Muscle of leg (tissue), 11 donors: ENCODE results near the gene FRMD4A. TPM values are rescaled to one million over a fixed set of nuclear protein-coding genes. Genes with fewer than 3 reads are reported as not detected.
"Not testable (repeated sequence)": the region's sequence is repeated elsewhere in the genome, so short reads cannot be mapped to it uniquely, and the experiment has no call there.

Experiments
- DNase-seq: peaks from one replicate; pipeline ENCODE4 v3.0.0; 2013
- H3K27ac ChIP-seq: one replicate; pipeline ENCODE4 v1.5.1; 2013; ENCODE audit warnings: mild to moderate bottlenecking, low read length, control low read depth
- H3K27me3 ChIP-seq: one replicate; pipeline ENCODE4 v1.6.1; 2013; ENCODE audit warnings: low read length; ENCODE audit not compliant: control insufficient read depth, insufficient read depth
- H3K36me3 ChIP-seq: one replicate; pipeline ENCODE4 v1.6.1; 2013; ENCODE audit warnings: low read length; ENCODE audit not compliant: control insufficient read depth, insufficient read depth
- H3K4me1 ChIP-seq: one replicate; pipeline ENCODE4 v1.6.1; 2013; ENCODE audit warnings: low read length; ENCODE audit not compliant: control insufficient read depth, insufficient read depth
- H3K4me3 ChIP-seq: one replicate; pipeline ENCODE4 v1.5.1; 2013; ENCODE audit warnings: low read length, control low read depth
- H3K9me3 ChIP-seq: replicated peaks from 2 replicates; pipeline ENCODE4 v1.6.1; 2013; ENCODE audit warnings: low read depth, low read length; ENCODE audit not compliant: control insufficient read depth
- WGBS: methylation state at CpG from one replicate; pipeline ENCODE4 v1.1.5; 2013; ENCODE audit warnings: missing lambda C conversion rate; ENCODE audit not compliant: insufficient coverage; 5-methylcytosine and 5-hydroxymethylcytosine counted together
- polyA plus RNA-seq, 8 donors: library from polyadenylated mRNA; unstranded; fragments of 120-200 nt; gene quantifications; one replicate each; pipeline versions ENCODE4 v1.2.1 to v1.2.3, GENCODE V29; 2013; ENCODE audit warnings: inconsistent platforms in 1 of 8, low replicate concordance in 1 of 8; ENCODE audit not compliant: insufficient read length in 8 of 8, insufficient read depth in 1 of 8
- total RNA-seq: library from RNA; stranded (reverse); fragments of 120-200 nt; gene quantifications from one replicate; pipeline ENCODE4 v1.2.4, GENCODE V29; 2013

The FRMD4A gene
- total and polyA plus RNA-seq, 9 donors = 29.1 to 53.1 (median 42.0) TPM

DNA sequence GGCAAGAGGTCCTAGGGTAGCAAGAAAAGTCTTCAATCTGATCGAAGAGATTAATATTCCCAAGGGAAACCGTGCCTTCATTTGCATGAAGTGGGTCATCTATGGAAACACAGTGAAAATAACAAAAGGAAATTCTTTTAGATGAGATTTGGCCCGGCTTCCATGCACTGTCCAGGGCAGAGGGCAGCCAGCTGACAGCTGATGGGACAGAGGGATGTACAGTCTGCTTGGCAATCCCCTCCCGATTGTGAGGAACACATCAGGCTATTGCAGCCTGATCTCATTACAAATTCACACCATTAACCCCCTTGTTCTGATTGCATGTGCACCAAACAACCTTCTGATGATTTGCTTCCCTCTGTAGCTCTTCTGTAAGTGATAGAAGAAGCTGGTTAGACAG lies 105.3 kb downstream of the FRMD4A start:
- H3K4me3 ChIP-seq = no peak overlapping the region
- H3K27me3 ChIP-seq = no peaks in the 10 kb centered on the region
- H3K4me1 ChIP-seq = peaks cover 5% of the 10 kb centered on the region
- peak; percentile 56 for DNase-seq
- H3K27ac ChIP-seq = no peak overlapping the region
- no peaks in the 10 kb centered on the region for H3K9me3 ChIP-seq
- 60% methylated on average over 2 of the region's 4 CpGs for WGBS
- H3K36me3 ChIP-seq = no peaks in the 10 kb centered on the region

GRCh38 chr10:14220026-14220425 lies 110.7 kb downstream of the FRMD4A start:
- no peak for DNase-seq
- H3K4me3 ChIP-seq = no peak overlapping the region
- peaks cover 7% of the 10 kb centered on the region for H3K27me3 ChIP-seq
- H3K9me3 ChIP-seq = no peaks in the 10 kb centered on the region
- H3K36me3 ChIP-seq = no peaks in the 10 kb centered on the region
- no peak overlapping the region for H3K27ac ChIP-seq
- peaks cover 3% of the 10 kb centered on the region for H3K4me1 ChIP-seq
- WGBS = 84% methylated on average over 6 of the region's 7 CpGs

- WGBS = 84% methylated on average over 4 of the region's 5 CpGs
- no peaks in the 10 kb centered on the region for H3K9me3 ChIP-seq
Observed at GRCh38 chr10:14219411-14219810, 111.3 kb downstream of the FRMD4A start.

GRCh38 chr10:14215641-14216040 lies 115.1 kb downstream of the FRMD4A start:
- H3K36me3 ChIP-seq = no peaks in the 10 kb centered on the region
- peaks cover 4% of the 10 kb centered on the region for H3K4me1 ChIP-seq
- no peak overlapping the region for H3K4me3 ChIP-seq
- no peak overlapping the region for H3K27ac ChIP-seq
- peaks cover 7% of the 10 kb centered on the region for H3K27me3 ChIP-seq
- WGBS = 42% methylated on average over 2 of the region's 7 CpGs
- peak; percentile 27 for DNase-seq
- H3K9me3 ChIP-seq = no peaks in the 10 kb centered on the region

More at GRCh38 chr10:14219411-14219810, 111.3 kb downstream of the FRMD4A start:
- no peak overlapping the region for H3K27ac ChIP-seq
- DNase-seq = no peak
- H3K4me1 ChIP-seq = peaks cover 3% of the 10 kb centered on the region
- H3K4me3 ChIP-seq = no peak overlapping the region
- peaks cover 7% of the 10 kb centered on the region for H3K27me3 ChIP-seq
- no peaks in the 10 kb centered on the region for H3K36me3 ChIP-seq

GRCh38 chr10:14213703-14214102 lies 117.0 kb downstream of the FRMD4A start:
- not testable (repeated sequence) for H3K9me3 ChIP-seq, H3K4me3 ChIP-seq, H3K27ac ChIP-seq, DNase-seq, H3K36me3 ChIP-seq, H3K4me1 ChIP-seq, H3K27me3 ChIP-seq
- 90% methylated on average over 3 of the region's 7 CpGs for WGBS

DNA sequence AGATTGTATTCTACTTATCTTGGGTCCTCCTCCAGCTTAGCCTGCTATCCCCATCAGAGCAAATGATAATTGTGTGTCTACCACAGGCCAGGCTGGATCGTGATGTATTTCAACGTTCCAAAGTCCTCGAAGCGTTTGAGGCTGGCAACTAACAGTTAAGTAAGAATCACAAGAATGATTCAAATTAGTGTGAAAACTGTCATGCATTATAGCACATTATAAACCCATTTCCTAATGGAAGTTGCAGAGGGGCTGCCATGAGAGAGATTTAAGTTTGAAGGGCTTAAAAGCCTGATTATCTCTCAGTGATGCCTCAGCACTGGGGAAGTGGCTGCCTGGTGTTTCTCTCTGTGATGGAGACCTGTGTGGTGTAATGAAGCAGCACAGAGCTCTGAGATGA lies 119.1 kb downstream of the FRMD4A start:
- WGBS = no CpG with 5 or more reads among the region's 4 CpGs
- peaks cover 4% of the 10 kb centered on the region for H3K4me1 ChIP-seq
- no peak for DNase-seq

GRCh38 chr10:14208231-14208630 lies 122.5 kb downstream of the FRMD4A start:
- Histone ChIP-seq H3K4me1 (peaks cover 9% of the 10 kb centered on the region), H3K9me3 (no peaks in the 10 kb centered on the region), H3K4me3 (no peak overlapping the region), H3K36me3 (no peaks in the 10 kb centered on the region), H3K27me3 (no peaks in the 10 kb centered on the region), H3K27ac (no peak overlapping the region)
- no peak for DNase-seq
- WGBS = no CpG with 5 or more reads among the region's 5 CpGs

More for the DNA sequence above, 119.1 kb downstream of the FRMD4A start:
- Histone ChIP-seq H3K9me3 (no peaks in the 10 kb centered on the region), H3K27ac (no peak overlapping the region), H3K27me3 (no peaks in the 10 kb centered on the region), H3K4me3 (no peak overlapping the region), H3K36me3 (no peaks in the 10 kb centered on the region)

GRCh38 chr10:14205233-14205632 lies 125.5 kb downstream of the FRMD4A start:
- DNase-seq = no peak
- H3K4me1 ChIP-seq = peaks cover 15% of the 10 kb centered on the region
- no peaks in the 10 kb centered on the region for H3K9me3 ChIP-seq
- 85% methylated on average over 3 of the region's 4 CpGs for WGBS
- H3K36me3 ChIP-seq = no peaks in the 10 kb centered on the region
- no peak overlapping the region for H3K27ac ChIP-seq
- H3K27me3 ChIP-seq = peaks cover 2% of the 10 kb centered on the region
- H3K4me3 ChIP-seq = no peak overlapping the region

DNA sequence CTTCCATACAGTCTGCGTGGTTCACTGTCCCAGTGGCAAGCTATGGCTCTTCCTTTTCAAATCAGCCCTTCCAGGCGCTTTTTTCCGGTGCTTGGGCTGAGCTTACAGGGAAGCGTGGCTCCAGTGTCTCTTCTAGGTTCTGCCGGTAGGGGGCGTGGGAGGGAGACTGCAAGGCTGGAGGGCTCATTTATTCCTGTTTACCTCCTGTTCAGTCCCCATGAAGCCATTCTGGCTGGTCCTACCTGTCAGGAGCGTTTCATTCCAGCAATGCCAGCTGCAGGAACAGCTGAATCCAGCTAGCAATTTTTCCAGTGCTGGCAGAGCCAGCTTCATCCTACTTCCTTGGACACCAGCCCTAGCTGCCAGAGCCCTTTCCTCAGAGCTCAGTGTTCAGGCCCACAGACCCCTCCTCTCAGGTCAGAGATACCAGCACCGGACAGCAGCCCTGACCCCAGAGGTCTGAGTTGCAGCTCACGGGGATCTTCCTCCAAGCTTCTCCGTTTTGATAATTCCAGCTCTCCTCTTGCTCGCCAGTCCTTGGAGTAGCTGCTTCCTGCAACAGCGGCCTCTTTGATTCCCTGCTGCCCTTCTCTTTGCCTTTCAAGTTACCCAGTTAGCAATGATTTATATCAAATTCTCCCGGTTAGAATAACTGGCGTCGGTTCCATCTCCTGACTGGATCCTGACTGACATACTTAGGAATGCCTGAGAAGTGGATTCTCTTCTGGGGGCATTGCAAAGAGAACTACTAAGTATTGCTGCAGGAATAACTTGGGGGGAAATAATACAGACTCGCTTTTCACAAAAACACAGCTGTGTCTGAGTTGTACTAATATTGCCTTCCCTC lies 129.8 kb downstream of the FRMD4A start:
- Histone ChIP-seq H3K27me3 (peaks cover 5% of the 10 kb centered on the region), H3K4me1 (peaks cover 16% of the 10 kb centered on the region), H3K4me3 (no peak overlapping the region), H3K36me3 (no peaks in the 10 kb centered on the region), H3K9me3 (no peaks in the 10 kb centered on the region), H3K27ac (no peak overlapping the region)
- 30% methylated on average over 8 of the region's 16 CpGs for WGBS
- peak; percentile 61 for DNase-seq

DNA sequence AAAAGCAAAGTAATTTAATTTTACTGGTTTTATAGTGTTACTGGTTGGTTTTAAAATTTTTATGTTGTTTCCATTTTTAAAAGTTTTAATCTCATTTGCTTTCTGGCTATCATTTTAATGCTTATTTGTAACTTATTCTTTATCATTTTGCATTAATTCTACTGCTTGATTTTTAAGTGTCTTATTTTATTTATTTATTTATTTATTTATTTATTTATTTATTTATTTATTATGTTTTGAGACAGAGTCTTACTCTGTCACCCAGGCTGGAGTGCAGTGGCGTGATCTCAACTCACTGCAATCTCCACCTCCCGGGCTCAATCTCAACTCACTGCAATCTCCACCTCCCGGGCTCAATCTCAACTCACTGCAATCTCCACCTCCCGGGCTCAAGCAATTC lies 131.6 kb downstream of the FRMD4A start:
- not testable (repeated sequence) for H3K27ac ChIP-seq, DNase-seq, H3K4me3 ChIP-seq, H3K9me3 ChIP-seq, H3K27me3 ChIP-seq, H3K36me3 ChIP-seq
- H3K4me1 ChIP-seq = peaks cover 12% of the 10 kb centered on the region
- 100% methylated on average over 2 of the region's 4 CpGs for WGBS
